Stimulated activated CD8-positive, alpha-beta memory T cell treated with anti-CD3 and anti-CD28 coated beads, Interleukin-2, amount 100 ng/mL, for 48 hours (primary cell): ENCODE results near the gene FBXO46.
"Not testable (repeated sequence)": the region's sequence is repeated elsewhere in the genome, so short reads cannot be mapped to it uniquely, and the experiment has no call there.

Experiments used
- DNase-seq, 2 donors: peaks; one replicate each; pipeline ENCODE4 v3.0.0-alpha.2; 2020; ENCODE audit warnings: low read depth in 2 of 2

The FBXO46 gene

DNA sequence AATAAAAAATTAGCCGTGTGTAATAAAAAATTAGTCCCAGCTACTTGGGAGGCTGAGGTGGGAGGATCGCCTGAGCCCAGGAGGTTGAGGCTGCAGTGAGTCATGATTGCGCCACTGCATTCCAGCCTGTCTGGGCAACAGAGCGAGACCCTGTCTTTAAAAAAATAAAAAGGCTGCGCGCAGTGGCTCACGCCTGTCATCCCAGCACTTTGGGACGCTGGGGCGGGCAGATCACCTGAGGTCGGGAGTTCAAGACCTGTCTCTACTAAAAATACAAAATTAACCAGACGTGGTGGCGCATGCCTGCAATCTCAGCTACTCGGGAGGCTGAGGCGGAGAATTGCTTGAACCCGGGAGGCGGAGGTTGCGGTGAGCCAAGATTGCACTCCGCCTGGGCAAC, 2.0 kb downstream of the FBXO46 start:
- not testable (repeated sequence) for DNase-seq

GRCh38 chr19:45720065-45720464, 10.6 kb downstream of the FBXO46 start:
- DNase-seq, result not testable (repeated sequence)

DNA sequence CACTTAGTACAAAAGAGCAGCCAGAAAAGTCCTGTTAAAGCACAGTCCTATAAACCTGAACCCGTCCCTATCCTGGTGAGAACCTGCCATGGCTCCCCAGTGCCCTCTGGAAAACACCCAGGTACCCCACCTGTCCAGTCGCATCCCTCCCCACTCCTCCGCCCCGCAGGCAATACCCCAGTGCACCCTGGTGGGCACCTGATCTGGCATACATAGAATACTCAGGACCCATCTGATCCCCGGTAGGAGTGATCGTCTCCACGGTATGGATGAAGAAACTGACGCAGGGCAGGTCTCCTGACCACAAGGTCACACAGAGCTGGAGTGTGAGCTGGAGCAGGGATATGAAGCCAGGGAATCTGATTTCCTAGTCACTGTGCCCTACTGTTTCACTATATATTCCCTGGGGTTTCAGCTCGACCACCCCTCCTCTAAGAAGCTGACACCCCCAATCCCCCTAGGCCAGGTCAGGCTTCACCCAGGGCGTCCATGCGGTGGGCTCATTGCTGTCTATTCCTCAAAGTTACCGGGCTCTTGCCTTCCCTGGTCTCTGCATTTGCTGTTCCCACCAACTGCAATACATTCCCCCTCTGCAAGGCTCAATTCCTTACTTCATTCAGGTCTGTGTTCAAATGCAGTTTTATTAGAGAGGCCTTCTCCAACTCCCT, 12.6 kb downstream of the FBXO46 start:
- no peak for DNase-seq

GRCh38 chr19:45717131-45717982, 13.3 kb downstream of the FBXO46 start:
- DNase-seq, result peak; percentile 97

- DNase-seq, result no peak
Observed at GRCh38 chr19:45716359-45717130, 14.2 kb downstream of the FBXO46 start.

DNA sequence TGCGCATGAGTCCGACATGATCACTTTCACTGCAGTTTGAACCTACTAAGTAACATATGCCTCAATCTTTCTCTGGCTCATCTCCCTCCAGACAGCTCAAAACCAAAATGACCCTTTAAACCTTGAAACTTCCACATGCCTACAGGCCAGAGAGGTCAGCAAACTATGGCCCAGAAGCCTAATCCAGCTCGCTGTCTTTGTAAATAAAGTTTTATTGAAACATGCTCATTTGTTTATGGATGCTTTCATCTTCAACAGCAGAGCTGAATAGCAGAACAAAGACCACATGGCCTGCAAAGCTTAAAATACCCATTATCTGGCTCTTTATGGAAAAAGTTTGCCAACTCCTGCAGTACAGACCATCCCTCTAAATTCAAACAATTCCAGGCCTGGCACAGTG, 15.6 kb downstream of the FBXO46 start:
- no peak for DNase-seq

DNA sequence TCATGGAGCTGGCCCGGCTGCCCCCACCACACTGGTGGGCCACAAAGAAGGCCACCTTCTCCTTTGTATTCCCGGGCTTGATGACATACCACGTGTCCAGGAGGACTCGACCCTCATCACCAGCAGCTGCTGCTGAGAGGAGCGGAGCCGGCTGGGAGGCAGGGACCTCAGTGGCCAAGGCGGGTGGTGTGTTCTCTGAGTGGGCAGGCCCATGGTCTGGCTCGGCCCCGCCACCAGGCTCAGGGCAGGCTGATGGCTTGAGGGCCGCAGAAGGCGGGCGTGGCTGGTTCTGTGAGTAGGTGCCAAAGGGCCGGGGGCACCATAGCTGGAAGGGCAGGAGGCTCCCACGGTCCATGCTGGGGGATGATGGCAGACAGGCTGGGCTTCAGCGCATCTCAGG, 17.6 kb downstream of the FBXO46 start:
- no peak for DNase-seq

GRCh38 chr19:45712699-45713067, 18.0 kb downstream of the FBXO46 start:
- no peak for DNase-seq

- DNase-seq, result no peak
Observed at GRCh38 chr19:45711851-45712698, 18.6 kb downstream of the FBXO46 start.

GRCh38 chr19:45710356-45711130, 20.2 kb downstream of the FBXO46 start:
- no peak for DNase-seq

- DNase-seq, result no peak
Observed at GRCh38 chr19:45705710-45706415, 24.8 kb downstream of the FBXO46 start.

DNA sequence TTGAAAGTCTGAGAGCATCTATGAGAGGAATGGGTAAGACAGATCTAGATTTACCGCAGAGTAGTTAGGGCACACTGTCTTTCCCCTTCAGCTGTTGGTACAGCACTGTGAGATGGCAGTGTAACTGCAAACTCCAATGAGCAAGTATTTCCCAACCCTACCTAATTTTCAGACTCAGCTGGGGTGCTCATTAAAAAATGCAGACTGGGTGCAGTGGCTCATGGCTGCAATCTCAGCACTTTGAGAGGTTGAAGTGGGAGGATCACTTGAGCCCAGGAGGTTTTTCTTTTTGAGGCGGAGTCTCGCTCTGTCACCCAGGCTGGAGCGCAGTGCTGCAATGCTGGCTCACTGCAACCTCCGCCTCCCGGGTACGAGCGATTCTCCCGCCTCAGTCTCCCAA, 25.6 kb downstream of the FBXO46 start:
- DNase-seq, result no peak

- no peak for DNase-seq
Observed at GRCh38 chr19:45701676-45702075, 29.0 kb downstream of the FBXO46 start.

DNA sequence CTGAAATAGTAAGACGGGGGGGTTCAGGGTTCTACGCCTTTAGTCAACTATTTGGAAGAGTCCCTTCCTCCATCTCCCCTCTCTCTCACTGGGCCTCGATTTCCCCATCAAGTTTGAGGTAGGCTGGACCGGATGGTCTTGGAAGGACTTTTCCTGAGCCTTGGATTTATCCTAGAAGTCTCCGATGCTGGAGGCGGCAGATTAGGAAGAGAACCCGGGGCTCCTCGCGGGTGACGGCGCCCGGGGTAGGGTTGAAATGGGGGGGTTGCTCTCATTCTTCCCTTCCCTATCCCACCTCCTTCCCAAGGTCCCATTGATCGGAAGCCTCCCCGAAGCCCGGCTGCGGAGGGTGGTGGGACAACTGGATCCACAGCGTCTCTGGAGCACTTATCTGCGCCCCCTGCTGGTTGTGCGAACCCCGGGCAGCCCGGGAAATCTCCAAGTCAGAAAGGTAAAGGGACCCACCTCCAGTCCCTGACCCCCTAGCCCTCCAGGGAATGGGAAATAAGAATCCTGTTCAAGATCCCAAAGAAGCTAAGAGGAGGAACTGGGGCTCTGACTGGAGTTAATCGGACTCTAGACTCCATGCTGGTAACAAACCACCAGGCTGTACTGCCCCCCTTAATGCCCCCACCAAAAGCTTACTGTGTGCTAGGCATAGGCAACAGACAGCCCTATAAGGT, 37.4 kb downstream of the FBXO46 start:
- peak; percentile 69 to 78 for DNase-seq

DNA sequence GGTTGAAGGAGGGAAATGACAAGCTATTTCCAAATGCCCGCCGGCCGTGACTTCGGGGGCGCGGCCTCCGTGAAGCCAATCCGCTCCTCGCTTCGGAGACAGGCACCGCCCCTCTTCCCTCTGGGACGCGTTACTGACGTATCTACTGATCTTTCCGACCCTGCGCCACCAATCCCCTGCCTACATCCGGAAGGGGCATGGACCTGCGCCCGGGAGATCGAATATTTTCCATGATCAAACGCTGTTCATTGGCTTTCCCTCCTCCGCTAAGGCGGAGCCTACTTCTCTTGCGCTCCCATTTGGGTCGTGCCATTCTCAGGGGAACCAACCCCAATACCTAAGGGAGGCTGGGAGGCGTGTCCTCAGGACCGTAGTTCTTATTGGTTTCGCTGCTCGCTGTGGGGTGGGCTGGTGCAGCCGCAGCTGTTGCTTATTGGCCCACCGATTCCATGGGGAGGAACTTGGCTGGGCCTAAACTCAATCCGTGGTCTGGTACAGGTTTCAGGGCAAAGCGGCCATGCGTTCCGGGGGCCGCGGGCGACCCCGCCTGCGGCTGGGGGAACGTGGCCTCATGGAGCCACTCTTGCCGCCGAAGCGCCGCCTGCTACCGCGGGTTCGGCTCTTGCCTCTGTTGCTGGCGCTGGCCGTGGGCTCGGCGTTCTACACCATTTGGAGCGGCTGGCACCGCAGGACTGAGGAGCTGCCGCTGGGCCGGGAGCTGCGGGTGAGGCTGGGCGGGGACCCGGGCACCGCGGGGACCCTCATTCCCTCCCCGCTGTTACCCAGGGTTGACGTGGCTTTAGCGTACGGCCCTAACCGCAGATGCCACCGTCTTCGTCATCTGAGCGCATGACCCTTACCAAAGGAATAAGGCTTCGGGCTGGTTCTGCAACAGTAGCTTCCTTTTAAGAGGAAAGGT, 38.2 kb downstream of the FBXO46 start, which contains the start of gene QPCTL:
Gene QPCTL, plus strand, starts transcription at position 480 of the 919 bp plus-strand sequence. Its CDS starts 38 bp downstream, at position 518.
- DNase-seq, result peak; percentile 93

- DNase-seq, result peak; percentile 87 to 88
Observed at GRCh38 chr19:45691516-45692186, 39.0 kb downstream of the FBXO46 start, which contains the start of gene SNRPD2. Gene SNRPD2 (minus strand): TSS chr19:45691953. CDS start chr19:45691888, 65 bp downstream.

- DNase-seq, result no peak
Observed at GRCh38 chr19:45687599-45687998, 43.1 kb downstream of the FBXO46 start.

DNA sequence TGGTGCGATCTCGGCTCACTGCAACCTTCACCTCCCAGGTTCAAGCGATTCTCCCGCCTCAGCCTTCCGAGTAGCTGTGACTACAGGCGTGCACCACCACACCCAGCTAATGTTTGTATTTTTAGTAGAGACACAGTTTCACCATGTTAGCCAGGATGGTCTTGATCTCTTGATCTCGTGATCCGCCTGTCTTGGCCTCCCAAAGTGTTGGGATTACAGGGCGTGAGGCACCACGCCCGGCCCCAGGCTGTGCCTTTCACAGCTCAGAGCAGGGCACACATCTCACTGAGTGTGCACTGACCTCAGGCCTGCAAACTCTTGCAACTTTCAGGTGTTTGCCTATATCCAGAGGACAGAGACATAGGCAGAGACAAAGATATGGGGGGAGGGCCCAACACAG, 45.7 kb downstream of the FBXO46 start:
- DNase-seq, result not testable (repeated sequence)
